Fibroblast of skin of abdomen (primary cell): ENCODE results near the gene MYOM1. TPM values are rescaled to one million over a fixed set of nuclear protein-coding genes. Genes with fewer than 3 reads are reported as not detected.
A peak's percentile ranks its signal among the peaks of the same experiment; 100 is the strongest.

Experiments used
- DNase-seq: peaks from one replicate; pipeline ENCODE4 v3.0.0-alpha.2; 2013
- polyA plus RNA-seq, 2 experiments: library from polyadenylated mRNA; unstranded; fragments of 120-200 nt; gene quantifications; one replicate each; pipeline ENCODE4 v1.2.1, GENCODE V29; 2013; ENCODE audit not compliant: insufficient read length in 2 of 2

The MYOM1 gene
- 5.3 TPM for polyA plus RNA-seq (2013, experiment 1 of 2; ENCODE audit: insufficient read length)
- polyA plus RNA-seq (2013, experiment 2 of 2; ENCODE audit: insufficient read length): 5.5 TPM

- DNase-seq: no peak
Measured at GRCh38 chr18:3219631-3220335, at the start of gene MYOM1. MYOM1 (minus strand) TSS chr18:3219968; CDS start chr18:3215223, 4,745 bp downstream.

GRCh38 chr18:3269241-3269913 lies 49.6 kb upstream of the MYOM1 start:
- peak; percentile 54 for DNase-seq

GRCh38 chr18:3268306-3268705 lies 48.5 kb upstream of the MYOM1 start:
- DNase-seq: no peak

- no peak for DNase-seq
Measured at GRCh38 chr18:3266062-3266608, 46.4 kb upstream of the MYOM1 start.

GRCh38 chr18:3265564-3266033 lies 45.8 kb upstream of the MYOM1 start:
- DNase-seq: peak; percentile 58

GRCh38 chr18:3264362-3264761 lies 44.6 kb upstream of the MYOM1 start:
- DNase-seq: no peak

- DNase-seq: no peak
Measured at GRCh38 chr18:3263132-3263700, 43.4 kb upstream of the MYOM1 start.

- DNase-seq: no peak
Measured at GRCh38 chr18:3262234-3263131, 42.7 kb upstream of the MYOM1 start.

- peak; percentile 78 for DNase-seq
Measured at GRCh38 chr18:3261373-3262233, 41.8 kb upstream of the MYOM1 start, which contains the start of gene MYL12B. MYL12B (plus strand) TSS chr18:3262133; CDS start chr18:3272899, 10,766 bp downstream.

- DNase-seq: no peak
Measured at GRCh38 chr18:3260995-3261372, 41.2 kb upstream of the MYOM1 start.

- DNase-seq: no peak
Measured at GRCh38 chr18:3257627-3258120, 37.9 kb upstream of the MYOM1 start.

GRCh38 chr18:3256693-3257626 lies 37.2 kb upstream of the MYOM1 start:
- DNase-seq: no peak

- DNase-seq: no peak
Measured at GRCh38 chr18:3255611-3256165, 35.9 kb upstream of the MYOM1 start.

GRCh38 chr18:3254725-3255124 lies 35.0 kb upstream of the MYOM1 start:
- DNase-seq: no peak

GRCh38 chr18:3252843-3253242 lies 33.1 kb upstream of the MYOM1 start:
- no peak for DNase-seq

- peak; percentile 79 for DNase-seq
Measured at GRCh38 chr18:3251963-3252277, 32.2 kb upstream of the MYOM1 start.

- DNase-seq: no peak
Measured at GRCh38 chr18:3251249-3251962, 31.6 kb upstream of the MYOM1 start.

- DNase-seq: peak; percentile 87
Measured at GRCh38 chr18:3250237-3251107, 30.7 kb upstream of the MYOM1 start.
